ENCODE measurements around the gene CACFD1. TPM values are rescaled to one million over a fixed set of nuclear protein-coding genes. Genes with fewer than 3 reads are reported as not detected.

CACFD1 gene
- total and polyA plus RNA-seq, 10 donors: 4.7 to 14.2 (median 11.9) TPM

- no peak overlapping the region for H3K4me3 ChIP-seq
- H3K27ac ChIP-seq: no peak overlapping the region
- DNase-seq: no peak
- intact Hi-C loops (cut with DNase I; ENCODE audit: low total_unique reads): no loop called here
- no peaks in the 10 kb centered on the region for H3K36me3 ChIP-seq
- H3K9me3 ChIP-seq: no peaks in the 10 kb centered on the region
- 84 to 94% (median 93%) methylated on average over 12 of the region's 12 CpGs for WGBS, 5 donors
- peaks cover 4 to 41% (median 16%) of the 10 kb centered on the region in 6 donors for H3K4me1 ChIP-seq
- no peak for TF ChIP-seq POLR2A (IDR thresholded peaks at IDR 0.05)
- TF ChIP-seq, protein P1, sequence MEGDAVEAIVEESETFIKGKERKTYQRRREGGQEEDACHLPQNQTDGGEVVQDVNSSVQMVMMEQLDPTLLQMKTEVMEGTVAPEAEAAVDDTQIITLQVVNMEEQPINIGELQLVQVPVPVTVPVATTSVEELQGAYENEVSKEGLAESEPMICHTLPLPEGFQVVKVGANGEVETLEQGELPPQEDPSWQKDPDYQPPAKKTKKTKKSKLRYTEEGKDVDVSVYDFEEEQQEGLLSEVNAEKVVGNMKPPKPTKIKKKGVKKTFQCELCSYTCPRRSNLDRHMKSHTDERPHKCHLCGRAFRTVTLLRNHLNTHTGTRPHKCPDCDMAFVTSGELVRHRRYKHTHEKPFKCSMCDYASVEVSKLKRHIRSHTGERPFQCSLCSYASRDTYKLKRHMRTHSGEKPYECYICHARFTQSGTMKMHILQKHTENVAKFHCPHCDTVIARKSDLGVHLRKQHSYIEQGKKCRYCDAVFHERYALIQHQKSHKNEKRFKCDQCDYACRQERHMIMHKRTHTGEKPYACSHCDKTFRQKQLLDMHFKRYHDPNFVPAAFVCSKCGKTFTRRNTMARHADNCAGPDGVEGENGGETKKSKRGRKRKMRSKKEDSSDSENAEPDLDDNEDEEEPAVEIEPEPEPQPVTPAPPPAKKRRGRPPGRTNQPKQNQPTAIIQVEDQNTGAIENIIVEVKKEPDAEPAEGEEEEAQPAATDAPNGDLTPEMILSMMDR (IDR thresholded peaks at IDR 0.05 in 8 of 11, conservative IDR thresholded peaks at IDR 0.05 in 3 of 11): no peak
- H3K27me3 ChIP-seq (replicated peaks in 1 of 7): peaks cover 0 to 49% (median 27%) of the 10 kb centered on the region in 7 donors
These were observed 35.6 kb upstream of the CACFD1 start for GRCh38 chr9:133424187-133424586.

DNA sequence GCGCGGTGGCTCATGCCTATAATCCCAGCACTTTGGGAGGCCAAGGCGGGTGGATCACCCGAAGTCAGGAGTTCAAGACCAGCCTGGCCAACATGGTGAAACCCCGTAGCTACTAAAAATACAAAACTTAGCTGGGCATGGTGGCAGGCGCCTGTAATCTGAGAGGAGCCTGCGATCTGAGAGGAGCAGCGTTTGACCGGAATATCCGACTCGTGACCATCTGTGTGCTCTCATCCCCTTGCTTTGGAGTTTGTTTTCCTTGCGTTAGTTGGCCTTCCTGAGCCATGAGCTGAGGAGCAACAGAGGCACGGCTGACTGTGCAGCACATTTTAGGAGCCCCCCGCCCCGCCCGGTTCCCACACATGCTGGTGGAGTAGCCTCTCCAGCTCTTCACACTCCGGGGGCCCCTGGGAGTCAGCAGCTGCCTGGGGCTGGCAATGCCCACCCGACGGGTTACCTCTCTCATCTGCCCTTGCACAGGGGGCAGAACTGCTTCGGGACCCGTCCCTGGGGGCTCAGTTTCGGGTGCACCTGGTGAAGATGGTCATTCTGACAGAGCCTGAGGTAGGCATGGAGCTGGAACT, 34.6 kb upstream of the CACFD1 start:
- H3K27me3 ChIP-seq (replicated peaks in 1 of 7): peaks cover 0 to 58% (median 35%) of the 10 kb centered on the region in 7 donors
- no peaks in the 10 kb centered on the region for H3K36me3 ChIP-seq
- peaks cover 4 to 41% (median 20%) of the 10 kb centered on the region in 6 donors for H3K4me1 ChIP-seq
- no peak for DNase-seq
- no peak overlapping the region for H3K27ac ChIP-seq
- H3K9me3 ChIP-seq: no peaks in the 10 kb centered on the region
- intact Hi-C loops (cut with DNase I; ENCODE audit: low total_unique reads): no loop called here
- no peak overlapping the region for H3K4me3 ChIP-seq
- TF ChIP-seq POLR2AphosphoS5 (IDR thresholded peaks at IDR 0.05) (no peak), POLR2A (IDR thresholded peaks at IDR 0.05) (no peak)
- TF ChIP-seq, protein P1 (IDR thresholded peaks at IDR 0.05 in 8 of 11, conservative IDR thresholded peaks at IDR 0.05 in 3 of 11): no peak
- 86 to 93% (median 91%) methylated on average over 16 to 22 of the region's 22 CpGs for WGBS, 5 donors

DNA sequence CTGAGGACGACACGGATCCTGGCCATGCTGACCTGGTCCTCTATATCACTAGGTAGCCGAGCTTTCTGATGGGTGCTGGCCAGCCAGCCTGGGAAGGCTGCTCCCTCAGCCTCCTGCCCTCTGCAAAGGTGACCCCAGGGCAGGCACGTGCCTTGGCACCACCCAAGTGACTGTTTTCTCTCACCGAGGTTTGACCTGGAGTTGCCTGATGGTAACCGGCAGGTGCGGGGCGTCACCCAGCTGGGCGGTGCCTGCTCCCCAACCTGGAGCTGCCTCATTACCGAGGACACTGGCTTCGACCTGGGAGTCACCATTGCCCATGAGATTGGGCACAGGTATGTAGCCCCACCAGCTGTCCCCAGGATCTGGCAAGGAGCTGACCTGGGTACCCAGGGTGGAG, 33.8 kb upstream of the CACFD1 start:
- no peaks in the 10 kb centered on the region for H3K9me3 ChIP-seq
- peaks cover 4 to 35% (median 16%) of the 10 kb centered on the region in 6 donors for H3K4me1 ChIP-seq
- H3K27ac ChIP-seq: no peak overlapping the region
- peaks cover 0 to 58% (median 37%) of the 10 kb centered on the region in 7 donors for H3K27me3 ChIP-seq (replicated peaks in 1 of 7)
- H3K4me3 ChIP-seq: no peak overlapping the region
- intact Hi-C loops (cut with DNase I; ENCODE audit: low total_unique reads): no loop called here
- DNase-seq: no peak
- 82 to 93% (median 91%) methylated on average over 7 to 11 of the region's 11 CpGs for WGBS, 5 donors
- TF ChIP-seq POLR2AphosphoS5 (IDR thresholded peaks at IDR 0.05): no peak
- TF ChIP-seq, protein P1 (IDR thresholded peaks at IDR 0.05 in 8 of 11, conservative IDR thresholded peaks at IDR 0.05 in 3 of 11): no peak
- TF ChIP-seq POLR2A (IDR thresholded peaks at IDR 0.05): no peak
- H3K36me3 ChIP-seq: no peaks in the 10 kb centered on the region

DNA sequence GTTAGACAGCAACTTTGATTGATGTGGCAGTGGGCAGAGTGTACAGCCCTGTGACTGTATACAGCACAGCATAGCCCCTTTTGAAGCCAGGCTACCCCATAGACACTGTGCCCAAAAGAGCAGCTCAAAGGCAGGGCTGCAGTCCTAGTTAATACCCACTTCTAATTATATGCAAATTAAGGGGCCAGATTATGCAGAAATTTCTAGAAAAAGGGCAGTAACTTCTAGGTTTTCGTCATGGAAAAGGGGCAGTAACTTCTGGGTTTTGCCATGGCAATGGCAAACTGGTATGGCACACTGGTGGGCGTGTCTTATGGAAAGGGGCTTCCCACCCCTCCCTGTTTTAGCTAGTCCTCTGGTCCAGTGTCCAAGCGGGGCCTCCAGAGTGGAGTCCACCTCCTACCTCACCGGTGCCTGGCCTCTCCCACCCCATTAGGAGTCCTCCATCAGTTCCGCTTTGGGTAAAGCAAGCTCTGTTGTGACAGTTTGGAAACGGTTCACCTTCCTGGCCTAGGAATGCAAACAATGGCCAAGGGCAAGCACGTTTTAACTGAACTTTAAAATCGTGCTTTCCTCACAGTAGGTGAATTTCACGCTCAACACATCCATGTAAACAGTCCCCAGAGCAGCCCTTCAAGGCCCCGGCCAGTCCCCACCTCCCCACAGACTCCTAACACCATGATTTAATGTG, 32.0 kb upstream of the CACFD1 start:
- DNase-seq: no peak
- no peak overlapping the region for H3K27ac ChIP-seq
- peaks cover 0 to 58% (median 37%) of the 10 kb centered on the region in 7 donors for H3K27me3 ChIP-seq (replicated peaks in 1 of 7)
- H3K9me3 ChIP-seq: no peaks in the 10 kb centered on the region
- peak overlapping the region in 5 of 8 donors; percentile 22 to 71 (median 41) for H3K4me3 ChIP-seq
- intact Hi-C loops (cut with DNase I; ENCODE audit: low total_unique reads): no loop called here
- H3K4me1 ChIP-seq: peaks cover 4 to 28% (median 16%) of the 10 kb centered on the region in 6 donors
- H3K36me3 ChIP-seq: no peaks in the 10 kb centered on the region
- WGBS, 5 donors: 56 to 67% (median 61%) methylated on average over 10 of the region's 10 CpGs
- TF ChIP-seq, protein P1 (IDR thresholded peaks at IDR 0.05 in 8 of 11, conservative IDR thresholded peaks at IDR 0.05 in 3 of 11): no peak
- TF ChIP-seq POLR2A (IDR thresholded peaks at IDR 0.05) (no peak), POLR2AphosphoS5 (IDR thresholded peaks at IDR 0.05) (no peak)

Data from spleen (tissue), 11 donors.